NOMO-1 treated with DMSO at 0.1 percent for 48 hours (cell line): Measurements from ENCODE around the gene YIPF7.

Source experiments
- DNase-seq: peaks from one replicate; lab custom pipeline; 2025; ENCODE audit not compliant: unreplicated experiment; lab: John Stamatoyannopoulos, UW

YIPF7 gene

GRCh38 chr4:44629280-44629866 lies 22.1 kb downstream of the YIPF7 start:
- DNase-seq: peak; percentile 18

- no peak for DNase-seq
Observed at GRCh38 chr4:44623676-44624075, 27.7 kb downstream of the YIPF7 start.

GRCh38 chr4:44616621-44617020 lies 34.8 kb downstream of the YIPF7 start:
- DNase-seq: no peak

DNA sequence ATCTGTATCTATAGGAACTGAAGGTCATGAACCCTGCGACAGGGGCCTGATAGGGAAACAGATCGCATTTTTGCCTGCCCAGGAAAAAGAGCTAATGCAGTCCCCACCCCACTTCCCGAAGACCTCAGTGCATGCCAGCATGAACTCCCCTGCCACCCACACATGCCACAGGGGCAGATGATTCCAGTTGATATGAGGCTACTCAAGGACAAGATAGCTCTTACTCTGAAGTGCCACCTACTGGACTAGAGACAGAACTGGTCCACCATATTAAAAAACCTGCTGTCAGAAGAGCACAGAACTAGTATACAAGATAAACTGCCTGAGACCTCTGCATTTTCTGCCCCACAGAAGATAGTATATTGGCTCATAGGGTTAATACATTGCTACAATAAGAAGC lies 68.0 kb downstream of the YIPF7 start:
- DNase-seq: no peak

DNA sequence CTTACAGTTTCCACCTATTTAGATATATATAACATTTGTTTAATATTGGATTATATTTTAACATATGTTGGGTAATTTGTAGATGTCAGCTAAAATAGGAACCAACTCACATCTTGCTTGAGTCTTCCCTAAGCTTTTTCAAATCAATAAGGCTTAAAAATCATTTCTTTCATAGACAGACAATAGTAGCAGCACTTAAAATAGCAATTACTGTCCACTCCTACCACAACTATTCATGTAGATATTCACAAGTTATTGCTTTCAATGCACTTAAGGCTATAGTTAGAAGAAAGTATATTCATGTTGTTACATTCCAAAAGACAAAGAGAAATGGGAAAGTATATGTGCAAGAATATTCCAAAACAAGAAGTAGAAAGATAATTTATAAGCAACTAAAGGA lies 71.2 kb downstream of the YIPF7 start:
- no peak for DNase-seq

DNA sequence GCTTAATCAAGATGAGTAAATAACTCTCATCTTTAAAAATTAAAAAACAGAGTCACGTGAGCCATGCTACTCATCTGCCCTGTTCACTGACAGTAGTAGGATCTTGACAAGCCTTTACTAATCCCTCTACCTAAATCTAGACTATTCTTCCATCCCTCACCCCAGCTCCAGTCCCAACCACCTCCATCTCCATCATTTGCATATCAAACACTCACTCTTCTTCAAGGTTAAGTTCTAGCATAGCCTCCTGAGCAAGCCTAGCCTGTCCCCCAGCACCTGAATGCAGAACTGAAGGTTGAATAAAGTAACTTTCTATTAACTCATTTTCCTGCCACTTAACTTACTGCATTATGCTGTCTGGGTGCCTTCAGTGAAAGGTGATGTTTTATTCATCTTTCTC lies 72.5 kb downstream of the YIPF7 start:
- DNase-seq: no peak
